GM23248 (cell line): Measurements from ENCODE around the gene TP53I13.

Experiments used
- EZH2 ChIP-seq: fragments of 200-600 bp; sonication (generic); IDR thresholded peaks from 2 replicates; pipeline ENCODE4 v1.6.1; 2018; ENCODE audit warnings: antibody characterized with exemption, mild to moderate bottlenecking; ENCODE audit not compliant: insufficient read depth, poor library complexity, severe bottlenecking
- EZH2phosphoT487 ChIP-seq: fragments of 200-600 bp; sonication (generic); IDR thresholded peaks from 2 replicates; pipeline ENCODE4 v1.6.1; 2018; ENCODE audit warnings: antibody characterized with exemption, moderate library complexity, mild to moderate bottlenecking, low read depth; ENCODE audit not compliant: insufficient read depth

GRCh38 chr17:29613856-29614255 lies 45.4 kb downstream of the TP53I13 start:
- TF ChIP-seq EZH2phosphoT487 (no peak), EZH2 (no peak)
